GM18505 (cell line): ENCODE measurements around the gene PCBP3.

Experiments used
- ATAC-seq: cut with Tn5 transposase; IDR thresholded peaks from one replicate; pipeline ENCODE4 v1.9.1; 2021; ENCODE audit not compliant: unreplicated experiment
- POLR2A ChIP-seq: IDR thresholded peaks from 4 replicates; pipeline ENCODE4 v1.6.1; 2011; ENCODE audit warnings: borderline replicate concordance; ENCODE audit not compliant: insufficient read depth, insufficient read length; ENCODE audit errors: extremely low read depth

The PCBP3 gene

GRCh38 chr21:45735259-45736000 is 91.9 kb downstream of the PCBP3 start:
- ATAC-seq: no peak

GRCh38 chr21:45736042-45736689 is 92.6 kb downstream of the PCBP3 start:
- TF ChIP-seq POLR2A: no peak
- ATAC-seq: no peak

More at GRCh38 chr21:45735259-45736000, 91.9 kb downstream of the PCBP3 start:
- TF ChIP-seq POLR2A: no peak

GRCh38 chr21:45736690-45737484 is 93.4 kb downstream of the PCBP3 start:
- TF ChIP-seq POLR2A: no peak
- ATAC-seq: no peak

GRCh38 chr21:45737485-45738166 is 94.1 kb downstream of the PCBP3 start:
- TF ChIP-seq POLR2A: no peak
- no peak for ATAC-seq

GRCh38 chr21:45739218-45740087 is 95.9 kb downstream of the PCBP3 start:
- ATAC-seq: no peak
- TF ChIP-seq POLR2A: no peak

- no peak for TF ChIP-seq POLR2A
- ATAC-seq: no peak
Measured at GRCh38 chr21:45740088-45740440, 96.5 kb downstream of the PCBP3 start.

GRCh38 chr21:45740491-45741357 is 97.2 kb downstream of the PCBP3 start:
- no peak for TF ChIP-seq POLR2A
- no peak for ATAC-seq

- ATAC-seq: no peak
- TF ChIP-seq POLR2A: no peak
Measured at GRCh38 chr21:45741691-45742090, 98.2 kb downstream of the PCBP3 start.

- no peak for TF ChIP-seq POLR2A
- ATAC-seq: no peak
Measured at GRCh38 chr21:45742247-45742646, 98.7 kb downstream of the PCBP3 start.

- ATAC-seq: no peak
Measured at GRCh38 chr21:45745256-45745655, 101.7 kb downstream of the PCBP3 start.

GRCh38 chr21:45747233-45747766 is 103.8 kb downstream of the PCBP3 start:
- no peak for ATAC-seq

More at GRCh38 chr21:45745256-45745655, 101.7 kb downstream of the PCBP3 start:
- no peak for TF ChIP-seq POLR2A

More at GRCh38 chr21:45747233-45747766, 103.8 kb downstream of the PCBP3 start:
- no peak for TF ChIP-seq POLR2A
